Neural progenitor cell (in vitro differentiated cells): ENCODE results near the gene MVK. TPM values are rescaled to one million over a fixed set of nuclear protein-coding genes. Genes with fewer than 3 reads are reported as not detected.

Source experiments
- DNase-seq: peaks from one replicate; pipeline ENCODE4 v3.0.0-alpha.2; 2016; ENCODE audit warnings: low spot score
- H2AFZ ChIP-seq: fragments of 200-600 bp; sonication (generic); replicated peaks from 2 replicates; pipeline ENCODE4 v1.6.1; 2016; ENCODE audit warnings: antibody characterized with exemption
- H3F3A ChIP-seq: fragments of 200-600 bp; sonication (generic); 2 replicates; pipeline ENCODE4 v1.6.1; 2016; ENCODE audit warnings: antibody characterized with exemption, low read depth
- H3K27ac ChIP-seq: fragments of 200-600 bp; sonication (generic); 2 replicates; pipeline ENCODE4 v1.5.1; 2016; ENCODE audit warnings: mild to moderate bottlenecking
- H3K27me3 ChIP-seq: fragments of 200-600 bp; sonication (generic); 2 replicates; pipeline ENCODE4 v1.6.1; 2016; ENCODE audit warnings: mild to moderate bottlenecking, moderate library complexity
- H3K36me3 ChIP-seq: fragments of 200-600 bp; sonication (generic); 2 replicates; pipeline ENCODE4 v1.5.1; 2016
- H3K4me1 ChIP-seq: fragments of 200-600 bp; sonication (generic); 2 replicates; pipeline ENCODE4 v1.6.1; 2016; ENCODE audit warnings: mixed run types
- H3K4me2 ChIP-seq: fragments of 200-600 bp; sonication (generic); 2 replicates; pipeline ENCODE4 v1.6.1; 2016
- H3K4me3 ChIP-seq: fragments of 200-600 bp; sonication (generic); 2 replicates; pipeline ENCODE4 v1.5.1; 2016
- H3K79me2 ChIP-seq: fragments of 200-600 bp; sonication (generic); 2 replicates; pipeline ENCODE4 v1.6.1; 2016; ENCODE audit warnings: low read depth
- H3K9ac ChIP-seq: fragments of 200-600 bp; sonication (generic); 2 replicates; pipeline ENCODE4 v1.6.1; 2016
- H3K9me3 ChIP-seq: fragments of 200-600 bp; sonication (generic); 2 replicates; pipeline ENCODE4 v1.5.1; 2016; ENCODE audit warnings: low read depth
- H4K20me1 ChIP-seq: fragments of 200-600 bp; sonication (generic); 2 replicates; pipeline ENCODE4 v1.6.1; 2016; ENCODE audit warnings: low read depth
- H3K27ac Mint-ChIP-seq: 3 replicates; pipeline ENCODE4 v1.8.0; 2021; ENCODE audit warnings: mixed read lengths
- H3K27me3 Mint-ChIP-seq: 2 replicates; pipeline ENCODE4 v1.8.0; 2022; ENCODE audit warnings: low read depth, mild to moderate bottlenecking, inconsistent platforms, moderate library complexity, mixed read lengths; ENCODE audit not compliant: insufficient read depth
- H3K36me3 Mint-ChIP-seq: 3 replicates; pipeline ENCODE4 v1.8.0; 2021; ENCODE audit warnings: mixed read lengths
- H3K4me1 Mint-ChIP-seq: 3 replicates; pipeline ENCODE4 v1.8.0; 2021; ENCODE audit warnings: mixed read lengths
- H3K4me3 Mint-ChIP-seq: 3 replicates; pipeline ENCODE4 v1.8.0; 2021; ENCODE audit warnings: mild to moderate bottlenecking, moderate library complexity, mixed read lengths
- H3K9me3 Mint-ChIP-seq: 3 replicates; pipeline ENCODE4 v1.8.0; 2020; ENCODE audit warnings: mixed read lengths
- EZH2 ChIP-seq: fragments of 200-600 bp; sonication (generic); IDR thresholded peaks from 2 replicates; pipeline ENCODE4 v1.6.1; 2017; ENCODE audit warnings: antibody characterized with exemption, mild to moderate bottlenecking, moderate library complexity
- EZH2phosphoT487 ChIP-seq: fragments of 200-600 bp; sonication (generic); IDR thresholded peaks from 2 replicates; pipeline ENCODE4 v1.6.1; 2017; ENCODE audit warnings: antibody characterized with exemption
- total RNA-seq: library from RNA; depleted of rRNA; stranded (reverse); fragments of >200 nt; gene quantifications from 2 replicates; pipeline ENCODE4 v1.2.3, GENCODE V29; 2015; ENCODE audit warnings: low replicate concordance
- TF ChIP-seq, protein P1 (sequence below): fragments of 200-600 bp; sonication (generic); IDR thresholded peaks from 2 replicates; pipeline ENCODE4 v1.5.1; 2017; ENCODE audit warnings: antibody characterized with exemption, mild to moderate bottlenecking

The MVK gene
- total RNA-seq, 1 donor from 2014 or later, result 8.3 TPM

DNA sequence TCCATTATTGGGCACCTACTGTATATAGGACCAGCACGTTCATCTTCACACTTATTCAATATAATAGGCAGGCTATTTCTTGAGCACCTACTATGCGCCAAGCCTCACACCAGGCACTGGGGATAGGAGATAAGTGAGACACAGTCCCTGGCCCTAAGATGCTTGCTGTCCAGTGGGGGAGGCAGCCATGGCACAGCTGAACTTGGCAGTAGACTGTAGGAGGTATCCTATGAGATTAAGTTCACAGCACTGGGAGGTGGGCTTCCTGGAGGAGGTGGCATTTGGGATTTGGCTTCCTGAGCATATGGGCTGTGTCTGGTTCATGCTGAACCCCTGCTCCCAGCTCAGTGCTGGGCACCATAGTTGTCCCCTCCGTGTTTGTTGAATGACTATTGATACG, 65.1 kb downstream of the MVK start:
- TF ChIP-seq EZH2 (no peak), EZH2phosphoT487 (no peak)
- TF ChIP-seq, protein P1, sequence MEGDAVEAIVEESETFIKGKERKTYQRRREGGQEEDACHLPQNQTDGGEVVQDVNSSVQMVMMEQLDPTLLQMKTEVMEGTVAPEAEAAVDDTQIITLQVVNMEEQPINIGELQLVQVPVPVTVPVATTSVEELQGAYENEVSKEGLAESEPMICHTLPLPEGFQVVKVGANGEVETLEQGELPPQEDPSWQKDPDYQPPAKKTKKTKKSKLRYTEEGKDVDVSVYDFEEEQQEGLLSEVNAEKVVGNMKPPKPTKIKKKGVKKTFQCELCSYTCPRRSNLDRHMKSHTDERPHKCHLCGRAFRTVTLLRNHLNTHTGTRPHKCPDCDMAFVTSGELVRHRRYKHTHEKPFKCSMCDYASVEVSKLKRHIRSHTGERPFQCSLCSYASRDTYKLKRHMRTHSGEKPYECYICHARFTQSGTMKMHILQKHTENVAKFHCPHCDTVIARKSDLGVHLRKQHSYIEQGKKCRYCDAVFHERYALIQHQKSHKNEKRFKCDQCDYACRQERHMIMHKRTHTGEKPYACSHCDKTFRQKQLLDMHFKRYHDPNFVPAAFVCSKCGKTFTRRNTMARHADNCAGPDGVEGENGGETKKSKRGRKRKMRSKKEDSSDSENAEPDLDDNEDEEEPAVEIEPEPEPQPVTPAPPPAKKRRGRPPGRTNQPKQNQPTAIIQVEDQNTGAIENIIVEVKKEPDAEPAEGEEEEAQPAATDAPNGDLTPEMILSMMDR, result no peak
- peaks cover 7% of the 10 kb centered on the region for H3K4me1 Mint-ChIP-seq

DNA sequence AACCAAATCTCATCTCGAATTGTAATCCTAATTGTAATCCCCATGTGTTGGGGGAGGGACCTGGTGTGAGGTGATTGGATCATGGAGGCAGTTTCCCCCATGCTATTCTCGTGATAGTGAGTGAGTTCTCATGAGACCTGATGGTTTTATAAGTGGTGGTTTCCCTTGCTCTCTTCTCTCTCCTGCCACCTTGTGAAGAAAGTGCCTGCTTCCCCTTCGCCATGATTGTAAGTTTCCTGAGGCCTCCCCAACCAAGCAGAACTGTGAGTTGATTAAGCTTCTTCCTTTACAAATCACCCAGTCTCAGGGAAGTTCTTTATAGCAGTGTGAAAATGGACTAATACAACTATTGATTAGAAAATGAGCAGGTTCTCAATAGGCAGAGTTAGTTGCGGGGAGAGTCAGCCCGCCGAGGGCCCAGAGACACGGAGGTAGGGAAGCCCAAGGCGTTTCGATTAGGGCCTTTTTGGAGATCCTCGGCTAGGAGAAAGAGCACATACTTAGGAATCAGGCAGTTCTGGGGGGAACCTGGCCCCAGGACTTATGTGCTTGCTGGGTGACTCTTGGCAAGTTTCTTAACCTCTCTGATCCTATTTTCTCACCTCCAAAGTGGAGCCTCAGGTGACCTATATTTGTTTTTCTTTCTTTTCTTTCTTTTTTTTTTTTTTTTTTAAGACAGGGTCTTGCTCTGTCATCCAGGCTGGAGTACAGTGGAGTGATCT, 65.7 kb downstream of the MVK start:
- H3K4me2 ChIP-seq, result no peak overlapping the region
- H3F3A ChIP-seq, result no peaks in the 10 kb centered on the region
- peaks cover 11% of the 10 kb centered on the region for H3K4me1 ChIP-seq
- H4K20me1 ChIP-seq, result no peaks in the 10 kb centered on the region
- H3K79me2 ChIP-seq, result no peaks in the 10 kb centered on the region
- no peak for DNase-seq
- no peak overlapping the region for H3K27ac Mint-ChIP-seq
- H3K36me3 Mint-ChIP-seq, result no peaks in the 10 kb centered on the region
- no peak overlapping the region for H3K27ac ChIP-seq
- H3K9me3 Mint-ChIP-seq, result no peaks in the 10 kb centered on the region
- no peak overlapping the region for H3K4me3 ChIP-seq
- TF ChIP-seq, protein P1, result no peak
- TF ChIP-seq EZH2 (no peak), EZH2phosphoT487 (no peak)
- H3K9me3 ChIP-seq, result no peaks in the 10 kb centered on the region
- H2AFZ ChIP-seq, result no peak overlapping the region
- no peak overlapping the region for H3K4me3 Mint-ChIP-seq
- peaks cover 7% of the 10 kb centered on the region for H3K4me1 Mint-ChIP-seq
- H3K27me3 Mint-ChIP-seq, result peaks cover 5% of the 10 kb centered on the region
- no peak overlapping the region for H3K9ac ChIP-seq
- no peaks in the 10 kb centered on the region for H3K36me3 ChIP-seq
- H3K27me3 ChIP-seq, result no peaks in the 10 kb centered on the region

More for the DNA sequence above, 65.1 kb downstream of the MVK start:
- Mint-ChIP-seq H3K9me3 (no peaks in the 10 kb centered on the region), H3K4me3 (no peak overlapping the region), H3K27ac (no peak overlapping the region), H3K27me3 (peaks cover 5% of the 10 kb centered on the region), H3K36me3 (no peaks in the 10 kb centered on the region)
- Histone ChIP-seq H3K27ac (no peak overlapping the region), H3K9me3 (no peaks in the 10 kb centered on the region), H4K20me1 (no peaks in the 10 kb centered on the region), H2AFZ (no peak overlapping the region), H3K36me3 (no peaks in the 10 kb centered on the region), H3F3A (no peaks in the 10 kb centered on the region), H3K27me3 (no peaks in the 10 kb centered on the region), H3K4me2 (no peak overlapping the region), H3K9ac (no peak overlapping the region), H3K79me2 (no peaks in the 10 kb centered on the region), H3K4me1 (peaks cover 11% of the 10 kb centered on the region), H3K4me3 (no peak overlapping the region)
- no peak for DNase-seq

DNA sequence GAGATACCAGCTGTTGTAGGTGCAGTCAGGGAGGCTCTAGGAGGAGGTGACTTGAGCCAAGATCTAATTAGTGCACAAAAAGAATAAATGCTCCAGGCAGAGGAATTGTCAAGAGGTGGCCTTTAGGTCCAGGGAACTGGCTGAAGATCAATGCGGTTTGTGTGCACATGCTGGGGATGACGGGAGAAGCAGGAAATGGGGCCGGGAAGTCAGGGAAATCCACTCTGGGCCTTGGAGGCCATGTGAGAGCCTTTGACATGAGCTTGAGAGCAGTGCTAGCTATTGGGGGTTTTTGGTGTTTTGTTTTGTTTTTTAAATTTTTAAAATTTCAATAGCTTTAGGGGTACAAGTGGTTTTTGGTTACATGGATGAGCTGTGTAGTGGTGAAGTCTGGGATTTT, 67.4 kb downstream of the MVK start:
- no peak overlapping the region for H3K4me2 ChIP-seq
- Mint-ChIP-seq H3K27ac (no peak overlapping the region), H3K4me1 (peaks cover 9% of the 10 kb centered on the region), H3K36me3 (no peaks in the 10 kb centered on the region), H3K4me3 (no peak overlapping the region), H3K9me3 (no peaks in the 10 kb centered on the region), H3K27me3 (no peaks in the 10 kb centered on the region)
- H3K79me2 ChIP-seq, result no peaks in the 10 kb centered on the region
- H3K9me3 ChIP-seq, result no peaks in the 10 kb centered on the region
- H3K9ac ChIP-seq, result no peak overlapping the region
- H3F3A ChIP-seq, result no peaks in the 10 kb centered on the region
- H3K27me3 ChIP-seq, result no peaks in the 10 kb centered on the region
- H3K4me1 ChIP-seq, result peaks cover 13% of the 10 kb centered on the region
- no peaks in the 10 kb centered on the region for H3K36me3 ChIP-seq
- no peak overlapping the region for H3K27ac ChIP-seq
- no peak for TF ChIP-seq EZH2phosphoT487
- no peak for TF ChIP-seq EZH2
- TF ChIP-seq, protein P1, result no peak
- DNase-seq, result no peak
- H4K20me1 ChIP-seq, result no peaks in the 10 kb centered on the region
- H2AFZ ChIP-seq, result no peak overlapping the region
- no peak overlapping the region for H3K4me3 ChIP-seq
